Skeletal muscle tissue (tissue), 4 donors: ENCODE results near the gene IBA57. TPM values are rescaled to one million over a fixed set of nuclear protein-coding genes. Genes with fewer than 3 reads are reported as not detected.
A peak's percentile ranks its signal among the peaks of the same experiment; 100 is the strongest.
"Not testable (repeated sequence)": the region's sequence is repeated elsewhere in the genome, so short reads cannot be mapped to it uniquely, and the experiment has no call there.

ENCODE experiments used
- H3K27ac ChIP-seq: one replicate; pipeline ENCODE4 v1.7.0; 2013; ENCODE audit warnings: mild to moderate bottlenecking, low read depth, low read length, inconsistent platforms
- H3K27me3 ChIP-seq, 3 donors: one replicate each; pipeline ENCODE4 v1.7.0; 2013; ENCODE audit warnings: low read length in 3 of 3; ENCODE audit not compliant: control insufficient read depth in 3 of 3, insufficient read depth in 3 of 3
- H3K36me3 ChIP-seq, 3 donors: one replicate each; pipeline ENCODE4 v1.7.0; 2013; ENCODE audit warnings: low read length in 3 of 3; ENCODE audit not compliant: control insufficient read depth in 3 of 3, insufficient read depth in 3 of 3
- H3K4me1 ChIP-seq, 3 donors: one replicate each; pipeline ENCODE4 v1.7.0; 2013; ENCODE audit warnings: low read length in 3 of 3, mild to moderate bottlenecking in 3 of 3; ENCODE audit not compliant: control insufficient read depth in 3 of 3, insufficient read depth in 3 of 3
- H3K4me3 ChIP-seq, 3 donors: one replicate each; pipeline ENCODE4 v1.7.0; 2013; ENCODE audit warnings: low read length in 3 of 3
- H3K9ac ChIP-seq, 3 donors: one replicate each; pipeline ENCODE4 v1.7.0; 2013; ENCODE audit warnings: low read length in 3 of 3, mild to moderate bottlenecking in 3 of 3, moderate library complexity in 2 of 3, low read depth in 1 of 3
- H3K9me3 ChIP-seq, 3 donors: one replicate each; pipeline ENCODE4 v1.7.0; 2013; ENCODE audit warnings: low read length in 3 of 3; ENCODE audit not compliant: control insufficient read depth in 3 of 3
- total RNA-seq: library from RNA; depleted of rRNA; stranded (reverse); fragments of >200 nt; gene quantifications from one replicate; pipeline ENCODE4 v1.2.3, GENCODE V29; 2014
- donor health status: Osteomylitis.

The IBA57 gene
- total RNA-seq, 1 donor from 2014 or later, result 3.1 TPM

GRCh38 chr1:228217551-228218344, 52.1 kb downstream of the IBA57 start:
- no peaks in the 10 kb centered on the region for H3K27me3 ChIP-seq
- no peak overlapping the region for H3K4me3 ChIP-seq
- no peaks in the 10 kb centered on the region for H3K9me3 ChIP-seq
- peak overlapping the region in 1 of 3 donors; percentile 40 for H3K9ac ChIP-seq
- peaks cover 52 to 71% (median 64%) of the 10 kb centered on the region in 3 donors for H3K36me3 ChIP-seq
- H3K4me1 ChIP-seq, result peaks cover 75 to 90% (median 86%) of the 10 kb centered on the region in 3 donors
- H3K27ac ChIP-seq, result peak overlapping the region; percentile 52

- peaks cover 84 to 96% (median 91%) of the 10 kb centered on the region in 3 donors for H3K4me1 ChIP-seq
- H3K27me3 ChIP-seq, result no peaks in the 10 kb centered on the region
- peak overlapping the region in 1 of 3 donors; percentile 51 for H3K9ac ChIP-seq
- H3K27ac ChIP-seq, result peak overlapping the region; percentile 52
- no peak overlapping the region for H3K4me3 ChIP-seq
- no peaks in the 10 kb centered on the region for H3K9me3 ChIP-seq
- peaks cover 57 to 80% (median 70%) of the 10 kb centered on the region in 3 donors for H3K36me3 ChIP-seq
These were observed 53.1 kb downstream of the IBA57 start for GRCh38 chr1:228218513-228219244.

- Histone ChIP-seq H3K9me3 (no peaks in the 10 kb centered on the region), H3K4me3 (peak overlapping the region in 2 of 3 donors; percentile 25 to 29), H3K36me3 (peaks cover 65 to 81% (median 73%) of the 10 kb centered on the region in 3 donors), H3K27ac (no peak overlapping the region), H3K9ac (peak overlapping the region in 1 of 3 donors; percentile 51), H3K27me3 (no peaks in the 10 kb centered on the region), H3K4me1 (peaks cover 85 to 97% (median 92%) of the 10 kb centered on the region in 3 donors)
These were observed 53.8 kb downstream of the IBA57 start for GRCh38 chr1:228219245-228219961.

GRCh38 chr1:228219962-228220780, 54.6 kb downstream of the IBA57 start:
- Histone ChIP-seq H3K4me1 (peaks cover 80 to 97% (median 92%) of the 10 kb centered on the region in 3 donors), H3K36me3 (peaks cover 66 to 81% (median 73%) of the 10 kb centered on the region in 3 donors), H3K9ac (peak overlapping the region in 1 of 3 donors; percentile 60), H3K9me3 (peaks cover 0 to 3% (median 3%) of the 10 kb centered on the region in 3 donors), H3K27ac (peak overlapping the region; percentile 7), H3K4me3 (peak overlapping the region in 2 of 3 donors; percentile 41 to 44), H3K27me3 (no peaks in the 10 kb centered on the region)

- H3K27ac ChIP-seq, H3K27me3 ChIP-seq, H3K9ac ChIP-seq, H3K9me3 ChIP-seq, H3K4me3 ChIP-seq: not testable (repeated sequence)
- Histone ChIP-seq H3K36me3 (peaks cover 74 to 81% (median 76%) of the 10 kb centered on the region in 3 donors), H3K4me1 (peaks cover 81 to 97% (median 92%) of the 10 kb centered on the region in 3 donors)
These were observed 55.5 kb downstream of the IBA57 start for GRCh38 chr1:228221097-228221496.

- no peaks in the 10 kb centered on the region for H3K27me3 ChIP-seq
- peaks cover 79 to 84% (median 81%) of the 10 kb centered on the region in 3 donors for H3K36me3 ChIP-seq
- H3K9ac ChIP-seq, result peak overlapping the region in 2 of 3 donors; percentile 43 to 57
- H3K4me1 ChIP-seq, result peaks cover 83 to 97% (median 92%) of the 10 kb centered on the region in 3 donors
- H3K9me3 ChIP-seq, result peaks cover 0 to 3% (median 3%) of the 10 kb centered on the region in 3 donors
- peak overlapping the region in 2 of 3 donors; percentile 15 to 52 for H3K4me3 ChIP-seq
- H3K27ac ChIP-seq, result no peak overlapping the region
These were observed 56.9 kb downstream of the IBA57 start for GRCh38 chr1:228222548-228222947.

GRCh38 chr1:228224198-228225164, 58.9 kb downstream of the IBA57 start:
- no peak overlapping the region for H3K27ac ChIP-seq
- H3K9me3 ChIP-seq, result peaks cover 0 to 3% (median 3%) of the 10 kb centered on the region in 3 donors
- H3K36me3 ChIP-seq, result peaks cover 71 to 80% (median 80%) of the 10 kb centered on the region in 3 donors
- H3K4me1 ChIP-seq, result peaks cover 71 to 90% (median 80%) of the 10 kb centered on the region in 3 donors
- no peaks in the 10 kb centered on the region for H3K27me3 ChIP-seq
- H3K4me3 ChIP-seq, result peak overlapping the region; percentile 22 to 38 (median 25)
- no peak overlapping the region for H3K9ac ChIP-seq

GRCh38 chr1:228225165-228225710, 59.6 kb downstream of the IBA57 start:
- Histone ChIP-seq H3K27me3 (no peaks in the 10 kb centered on the region), H3K9me3 (peaks cover 0 to 3% (median 3%) of the 10 kb centered on the region in 3 donors), H3K36me3 (peaks cover 63 to 80% (median 73%) of the 10 kb centered on the region in 3 donors), H3K9ac (peak overlapping the region in 1 of 3 donors; percentile 40), H3K4me3 (peak overlapping the region; percentile 2 to 38 (median 22)), H3K4me1 (peaks cover 66 to 82% (median 72%) of the 10 kb centered on the region in 3 donors), H3K27ac (peak overlapping the region; percentile 59)
